GM18511 (cell line): ENCODE data around the gene CSTPP1.
"Not testable (repeated sequence)": the region's sequence is repeated elsewhere in the genome, so short reads cannot be mapped to it uniquely, and the experiment has no call there.

ENCODE experiments used
- ATAC-seq: cut with Tn5 transposase; IDR thresholded peaks from one replicate; pipeline ENCODE4 v1.9.1; 2021; ENCODE audit warnings: mild to moderate bottlenecking, moderate library complexity; ENCODE audit not compliant: unreplicated experiment

CSTPP1 gene

DNA sequence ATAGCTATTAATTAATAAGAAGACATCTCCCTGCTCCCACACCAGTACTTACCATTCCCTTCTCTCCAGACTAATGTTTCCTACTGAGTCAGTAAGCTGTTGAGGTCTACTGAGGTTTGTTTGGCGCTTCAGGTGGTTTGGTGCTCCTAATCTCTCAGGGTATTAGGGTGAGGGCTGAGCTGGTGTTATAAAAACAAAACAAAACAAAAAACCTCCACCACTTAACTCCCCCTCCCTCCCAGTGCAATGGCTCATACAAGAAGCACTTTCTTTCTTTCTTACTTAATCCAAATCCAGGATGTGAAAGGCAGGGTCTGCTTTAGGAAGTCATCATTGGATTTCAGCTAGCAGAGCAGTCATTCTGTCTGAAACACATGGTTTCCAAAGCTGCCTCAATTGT is 15.3 kb downstream of the CSTPP1 start:
- ATAC-seq, result no peak

DNA sequence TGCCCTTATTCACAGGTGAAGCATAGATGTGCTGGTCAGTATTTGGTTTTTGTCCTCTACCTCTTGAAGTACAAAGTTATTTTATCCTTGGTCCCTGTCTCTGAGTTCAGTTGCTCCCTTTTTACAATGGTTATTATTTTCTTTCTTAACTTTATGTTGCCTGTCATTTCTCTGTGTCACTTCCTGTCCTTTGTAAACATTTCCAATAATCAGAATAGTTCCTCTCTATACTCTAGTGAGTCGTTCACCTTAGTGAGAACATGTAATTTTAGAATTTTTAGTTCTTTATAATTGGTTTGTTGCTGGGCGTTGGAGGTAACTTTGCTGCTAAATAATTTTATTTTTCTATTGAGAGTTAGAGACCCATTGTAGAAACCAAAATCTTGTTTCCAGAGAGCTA is 16.0 kb downstream of the CSTPP1 start:
- no peak for ATAC-seq

DNA sequence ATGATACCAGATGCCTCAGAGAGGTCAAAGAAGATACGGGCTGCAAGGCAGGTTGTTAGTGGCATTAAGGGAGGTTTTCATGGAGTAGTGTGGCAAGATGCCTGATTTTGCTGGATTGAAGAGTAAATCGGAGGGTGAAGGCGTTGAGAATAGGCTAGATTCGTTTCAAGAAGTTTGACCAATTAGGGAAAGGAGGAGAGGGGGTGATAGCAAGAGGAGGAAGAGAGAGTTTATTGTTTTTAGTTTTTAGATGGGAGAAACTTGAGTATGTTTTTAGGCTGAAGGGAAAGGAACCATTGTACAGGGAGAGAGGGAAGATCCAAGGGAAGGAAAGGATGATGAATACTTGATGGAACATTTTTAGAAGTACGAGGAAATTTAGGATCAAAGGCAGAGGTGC is 16.5 kb downstream of the CSTPP1 start:
- no peak for ATAC-seq

DNA sequence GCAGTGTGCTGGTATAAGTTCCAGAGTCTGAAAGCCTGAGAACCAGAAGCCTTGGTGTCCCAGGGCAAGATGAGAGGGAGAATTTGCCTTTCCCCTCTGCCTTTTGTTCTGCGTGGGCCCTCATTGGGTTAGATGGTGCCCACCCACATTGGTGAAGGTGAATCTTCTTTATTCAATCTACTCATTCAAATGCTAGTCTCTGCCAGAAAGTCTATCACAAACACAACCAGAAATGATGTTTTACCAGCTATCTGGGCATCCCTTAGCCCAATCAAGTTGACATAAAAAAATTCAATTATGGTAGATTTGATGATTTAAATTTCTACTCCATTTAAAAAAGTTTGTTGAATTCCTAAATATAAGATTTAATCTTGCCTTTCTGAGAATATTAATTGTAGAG is 22.2 kb downstream of the CSTPP1 start:
- ATAC-seq, result no peak

DNA sequence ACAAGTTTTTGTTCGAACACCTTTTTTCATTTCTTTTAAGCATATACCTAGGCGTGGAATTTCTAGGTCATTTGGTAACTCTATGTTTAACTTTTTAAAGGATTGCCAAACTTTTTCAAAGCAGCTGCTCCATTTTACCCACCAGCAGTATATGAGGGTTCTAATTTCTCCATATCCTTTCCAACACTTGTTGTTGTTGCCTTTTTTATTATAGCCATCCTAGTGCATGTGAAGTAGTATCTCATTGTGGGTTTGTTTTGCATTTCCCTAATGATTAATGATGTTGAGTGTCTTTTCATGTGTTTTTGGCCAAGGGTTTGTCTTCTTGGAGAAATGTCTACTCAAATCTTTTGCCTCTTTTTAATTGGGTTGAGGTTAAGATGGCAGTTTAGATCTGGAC is 24.5 kb downstream of the CSTPP1 start:
- no peak for ATAC-seq

DNA sequence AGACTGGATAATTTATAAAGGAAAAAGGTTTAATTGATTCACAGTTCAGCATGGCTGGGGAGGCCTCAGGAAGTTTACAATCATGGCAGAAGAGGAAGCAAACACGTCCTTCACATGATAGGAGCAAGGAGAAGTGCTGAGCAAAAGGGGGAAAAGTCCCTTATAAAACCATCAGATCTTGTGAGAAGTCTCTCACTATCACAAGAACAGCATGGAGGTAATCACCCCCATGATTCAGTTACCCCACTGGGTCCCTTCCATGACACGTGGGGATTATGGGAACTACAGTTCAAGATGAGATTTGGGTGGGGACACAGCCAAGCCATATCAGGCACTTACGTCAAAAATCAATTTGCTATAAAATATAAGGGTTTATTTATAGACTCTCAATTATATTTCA is 25.3 kb downstream of the CSTPP1 start:
- ATAC-seq, result not testable (repeated sequence)

DNA sequence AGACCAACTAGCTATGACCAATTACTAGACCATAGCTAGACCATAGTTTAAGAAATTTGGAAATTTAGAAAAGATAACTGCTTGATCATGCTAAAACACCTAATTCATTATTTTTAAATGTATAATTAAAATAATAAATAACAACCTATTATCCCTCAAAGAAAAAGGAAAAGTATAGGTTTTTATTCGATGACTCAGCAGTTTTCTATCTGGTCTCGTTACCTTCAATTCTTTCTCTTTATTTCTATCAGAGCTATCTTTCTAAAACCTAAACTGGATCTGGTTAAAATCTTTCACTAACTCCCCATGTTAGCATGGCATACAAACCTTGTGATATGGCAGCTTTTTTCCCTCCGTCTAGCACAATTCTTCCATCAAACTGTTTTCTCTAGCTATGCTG is 27.3 kb downstream of the CSTPP1 start:
- no peak for ATAC-seq

DNA sequence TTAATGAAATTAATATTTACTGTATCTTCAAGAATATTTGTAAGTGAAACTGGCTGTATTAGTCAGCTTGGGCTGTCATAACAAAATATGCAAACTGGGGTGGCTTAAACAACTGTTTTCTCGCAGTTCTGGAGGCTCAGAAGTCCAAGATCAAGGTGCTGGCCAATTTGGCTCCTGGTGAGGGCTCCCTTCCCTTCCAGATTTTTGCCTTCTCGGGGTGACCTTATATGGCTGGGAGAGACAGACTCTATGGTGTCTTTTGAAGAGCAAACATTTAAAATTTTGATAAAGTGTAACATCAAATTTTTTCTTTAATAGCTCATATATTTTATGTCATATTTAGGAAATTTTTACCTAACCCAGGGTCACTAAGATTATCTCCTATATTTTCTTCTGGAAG is 30.2 kb downstream of the CSTPP1 start:
- no peak for ATAC-seq

DNA sequence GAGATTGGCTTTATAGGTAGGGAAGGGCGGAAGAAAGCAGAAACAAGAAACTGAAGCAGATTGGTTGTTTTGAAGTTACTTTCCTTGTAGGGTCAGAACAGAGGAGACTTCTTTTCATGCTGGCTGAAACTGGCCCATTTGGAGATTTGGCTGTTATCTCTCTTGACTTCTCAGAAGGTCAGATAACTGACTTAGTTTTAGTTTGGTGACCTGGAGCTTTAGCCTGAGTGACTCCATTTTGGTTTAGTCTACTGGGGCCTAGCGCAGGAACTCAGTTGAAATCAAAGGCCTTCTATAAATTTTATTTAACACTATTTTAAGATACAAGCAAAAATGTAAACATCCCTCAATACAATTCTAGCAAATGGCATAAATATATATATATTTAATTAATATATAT is 31.4 kb downstream of the CSTPP1 start:
- no peak for ATAC-seq

DNA sequence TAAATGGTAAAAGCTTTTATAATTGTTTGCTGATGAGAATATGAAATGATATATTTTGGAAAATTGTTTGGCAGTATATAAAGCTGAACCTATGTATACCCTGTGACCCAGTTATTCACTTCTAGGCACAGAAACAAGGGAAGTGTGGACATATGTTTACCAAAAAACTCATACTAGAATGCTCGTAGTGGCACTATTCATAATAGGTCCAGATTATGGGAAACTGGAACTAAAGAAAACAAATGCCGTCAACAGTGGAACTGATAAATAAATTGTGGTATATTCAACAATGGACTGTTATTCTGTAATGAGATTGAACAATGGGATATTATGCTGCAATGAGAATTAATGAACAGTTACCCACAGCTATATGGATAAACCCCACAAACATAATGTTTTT is 32.8 kb downstream of the CSTPP1 start:
- no peak for ATAC-seq

DNA sequence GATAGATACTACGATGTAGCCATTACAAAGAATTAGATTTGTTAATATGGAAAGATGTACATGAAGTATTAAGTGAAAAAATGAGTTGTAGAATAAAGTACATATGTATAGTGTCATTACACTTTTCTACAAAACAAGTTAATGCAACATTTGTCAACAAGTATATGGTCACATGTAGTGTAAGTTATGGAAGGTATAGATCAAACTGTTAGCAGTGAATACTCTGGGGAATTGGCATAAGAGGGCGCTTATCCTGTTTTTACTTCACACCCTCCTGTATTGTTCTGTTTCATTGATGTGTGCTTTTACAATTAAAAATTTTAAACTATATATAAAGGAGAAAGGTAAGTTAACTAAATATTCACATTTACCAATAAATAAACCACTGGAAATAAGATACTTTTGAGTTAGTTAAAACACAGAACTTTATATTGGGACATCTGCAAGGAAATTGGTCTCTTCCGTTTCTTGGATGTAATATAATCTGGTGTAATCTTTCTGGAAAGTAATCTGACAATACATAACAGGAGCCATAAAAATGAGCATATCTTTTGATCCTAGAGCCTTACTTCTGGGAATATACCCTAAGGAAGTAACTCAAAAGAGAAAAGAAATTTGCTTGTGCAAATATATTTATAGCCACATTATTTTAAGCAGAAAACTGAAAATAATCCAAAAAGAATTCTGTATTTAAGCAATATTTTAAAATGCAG is 34.5 kb downstream of the CSTPP1 start:
- ATAC-seq, result no peak

DNA sequence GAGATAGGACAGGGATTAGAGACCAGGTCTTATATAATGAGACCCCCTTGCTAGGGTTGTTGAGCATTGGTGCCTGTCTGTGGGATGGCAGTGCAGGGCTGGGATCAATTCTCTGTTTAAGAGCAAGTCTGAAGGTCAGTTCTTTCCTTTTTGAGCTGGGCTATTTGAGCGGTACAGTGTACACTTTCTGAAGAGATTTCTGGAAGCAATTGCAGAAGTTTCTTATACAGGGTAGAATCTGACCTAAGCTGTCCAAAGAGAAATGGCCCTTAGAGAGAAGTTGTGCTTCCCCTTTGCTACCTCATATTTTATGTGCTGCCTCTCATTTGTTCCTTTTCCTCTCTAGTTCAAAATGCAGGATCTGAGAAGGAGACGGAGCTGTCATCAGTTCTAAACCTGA is 35.8 kb downstream of the CSTPP1 start:
- no peak for ATAC-seq

DNA sequence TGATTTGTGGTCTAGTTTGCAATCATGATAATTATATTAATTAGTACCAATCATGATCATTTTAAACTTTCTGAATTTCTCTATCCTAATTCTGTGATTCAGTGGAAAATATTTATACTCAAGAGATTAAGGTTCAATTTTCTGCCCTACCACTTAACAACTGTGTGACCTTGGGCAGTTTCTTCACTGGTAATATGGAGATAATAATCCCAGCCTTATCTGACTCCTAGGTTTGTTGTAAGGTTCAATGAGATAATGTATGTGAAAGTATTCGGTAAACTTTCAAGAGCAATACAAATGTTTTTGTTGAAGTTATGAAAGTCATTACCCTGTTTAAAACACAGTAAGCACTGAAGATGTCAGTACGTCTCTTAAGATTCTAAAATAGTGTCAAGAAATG is 36.3 kb downstream of the CSTPP1 start:
- ATAC-seq, result no peak

DNA sequence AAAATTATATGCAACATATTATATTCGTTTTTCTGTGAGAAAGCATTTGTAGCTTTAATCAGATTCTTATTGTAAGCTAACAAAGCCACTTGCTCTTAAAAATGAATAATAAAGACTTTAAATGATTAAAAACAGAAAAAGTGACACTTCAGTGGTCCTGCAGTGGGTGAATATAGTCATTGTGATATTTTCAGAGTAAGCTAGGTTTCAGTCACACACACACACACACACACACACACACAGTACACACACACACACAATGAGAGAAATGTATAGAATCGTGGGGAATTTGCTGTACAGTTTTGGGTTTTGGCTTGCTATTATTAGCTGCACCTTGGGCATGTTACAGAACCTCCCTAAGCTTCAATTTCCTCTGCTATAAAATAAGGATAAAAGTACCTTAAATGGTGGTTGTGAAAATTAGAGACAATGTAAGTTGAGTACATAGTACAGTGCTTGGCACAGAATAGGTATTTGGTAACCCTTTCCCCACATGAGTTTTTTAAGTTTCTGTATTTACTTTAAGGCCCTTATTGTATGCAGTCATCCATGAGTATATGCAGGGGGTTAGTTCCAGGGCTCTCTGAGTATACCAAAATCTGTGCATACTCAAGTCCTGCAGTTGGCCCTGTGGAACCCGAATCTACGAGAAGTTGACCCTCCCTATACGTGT is 39.8 kb downstream of the CSTPP1 start:
- ATAC-seq, result peak; percentile 40

DNA sequence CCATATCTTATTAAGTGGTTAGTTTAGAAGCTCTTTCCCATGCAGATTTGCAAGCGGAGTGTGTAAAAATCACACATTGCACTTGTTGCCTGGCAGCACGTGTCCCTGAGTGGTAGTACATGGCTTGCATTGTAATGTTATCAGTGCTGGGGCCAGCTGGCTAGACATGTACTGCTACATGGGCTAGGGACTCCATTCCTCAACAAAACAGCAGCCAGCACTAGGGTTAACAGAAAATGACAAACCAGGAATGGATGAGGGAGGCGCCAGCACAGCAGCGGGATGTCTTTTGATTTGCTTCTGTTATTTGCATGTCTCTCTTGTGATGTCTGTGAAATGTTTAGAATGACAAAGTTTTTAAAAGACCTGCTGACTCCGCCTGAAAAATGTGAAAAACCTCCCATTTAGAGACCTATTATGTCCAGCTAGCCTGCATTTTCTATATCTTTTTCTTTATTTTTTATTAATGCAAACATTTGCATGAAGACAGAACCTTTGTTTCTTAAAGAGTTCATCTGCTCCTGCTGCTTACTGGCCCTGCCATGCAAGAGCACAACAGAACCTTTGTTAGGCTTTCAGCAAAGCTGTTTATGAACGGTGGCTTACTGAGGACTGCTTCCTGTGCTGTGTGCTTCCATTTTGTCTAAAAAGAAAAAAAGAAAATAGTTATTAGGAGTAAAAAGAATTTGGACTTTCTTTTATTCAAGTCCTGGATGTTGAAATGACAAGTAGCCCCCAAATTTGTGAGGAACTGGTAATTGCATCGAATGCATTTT is 40.7 kb downstream of the CSTPP1 start:
- ATAC-seq, result no peak

DNA sequence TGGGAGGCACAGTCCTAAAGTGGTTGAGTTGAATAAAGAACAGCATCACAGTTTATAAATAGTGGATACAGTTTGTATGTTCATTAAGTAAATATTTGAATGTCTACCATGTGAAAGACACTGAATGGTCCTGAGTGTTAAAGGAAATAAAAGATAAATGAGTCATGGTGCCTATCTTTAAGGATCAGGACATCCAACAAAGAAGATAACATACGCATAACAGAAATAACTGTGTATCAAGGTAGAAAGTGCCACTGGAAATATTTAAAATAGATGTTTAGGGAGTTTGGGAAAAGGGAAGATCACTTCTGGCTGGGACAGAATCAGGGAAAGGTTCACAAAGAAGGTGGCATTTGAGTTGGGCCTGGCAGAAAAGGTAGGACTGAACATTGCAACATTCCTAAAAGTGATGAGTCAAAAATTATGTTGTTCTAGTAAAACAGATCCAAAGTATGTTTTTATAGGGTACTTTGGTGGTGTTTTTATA is 41.5 kb downstream of the CSTPP1 start:
- ATAC-seq, result no peak

DNA sequence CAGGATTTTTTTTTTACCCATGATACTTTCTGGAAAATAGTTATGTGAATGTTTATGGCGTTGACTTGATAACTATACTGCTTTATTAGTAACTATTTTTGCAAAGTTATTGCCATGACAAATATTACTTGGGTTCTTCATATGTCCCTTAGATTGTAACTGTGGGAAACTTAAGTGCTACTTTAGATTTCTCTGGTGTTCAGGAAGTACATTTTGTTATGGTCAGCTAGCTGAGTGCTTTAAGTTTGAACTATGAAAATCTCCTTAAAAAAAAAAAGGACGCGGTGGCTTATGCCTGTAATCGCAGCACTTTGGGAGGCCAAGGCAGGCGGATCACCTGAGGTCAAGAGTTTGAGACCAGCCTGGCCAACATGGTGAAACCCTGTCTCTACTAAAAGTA is 42.8 kb downstream of the CSTPP1 start:
- no peak for ATAC-seq

DNA sequence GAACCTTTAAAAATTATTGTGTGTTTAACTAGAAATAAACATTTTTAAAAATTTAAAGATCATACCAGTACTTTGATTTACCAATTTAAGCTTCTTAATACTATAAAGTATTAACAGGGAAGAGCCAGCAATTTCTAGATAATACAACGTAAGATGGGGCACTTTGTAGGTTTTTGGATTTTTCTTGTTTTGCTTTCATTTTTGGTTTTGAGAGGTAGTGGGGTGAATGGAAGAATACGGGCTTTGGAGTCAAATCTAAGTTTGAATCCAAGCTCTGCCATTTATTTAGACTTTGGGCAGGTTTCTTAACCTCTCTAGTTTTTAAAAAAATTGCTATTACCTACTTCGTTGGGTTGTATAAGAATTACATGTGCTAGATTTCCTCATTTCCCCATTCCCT is 44.9 kb downstream of the CSTPP1 start:
- no peak for ATAC-seq

DNA sequence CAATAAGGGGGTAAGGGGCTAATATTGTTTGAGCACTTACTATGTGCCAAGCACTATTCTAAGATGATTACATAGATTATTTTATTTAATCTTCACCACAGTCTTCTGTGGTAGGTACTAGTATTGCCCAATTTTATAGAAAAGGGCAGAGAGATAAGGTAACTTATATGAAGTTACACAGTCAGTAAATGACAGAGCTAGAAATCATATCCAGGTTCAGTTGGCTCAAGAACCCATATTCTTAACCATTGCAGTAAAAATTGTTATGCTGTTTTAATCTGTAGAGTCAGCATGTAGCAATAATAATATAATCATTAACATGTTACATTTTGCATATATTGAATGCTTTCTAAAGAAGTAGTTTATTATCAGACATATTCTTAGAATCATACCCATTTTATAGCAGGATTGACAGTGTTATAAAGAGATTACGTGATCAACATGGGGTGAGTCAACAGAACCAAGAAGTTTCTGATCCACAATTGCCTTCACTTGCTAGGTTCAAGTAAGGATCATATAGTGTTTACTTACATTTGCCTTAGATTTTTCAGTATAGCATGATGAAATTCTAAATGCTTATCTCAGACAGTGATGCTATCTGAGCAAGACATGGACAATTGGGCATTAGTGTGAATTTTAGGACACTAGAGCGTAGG is 46.4 kb downstream of the CSTPP1 start:
- ATAC-seq, result no peak

DNA sequence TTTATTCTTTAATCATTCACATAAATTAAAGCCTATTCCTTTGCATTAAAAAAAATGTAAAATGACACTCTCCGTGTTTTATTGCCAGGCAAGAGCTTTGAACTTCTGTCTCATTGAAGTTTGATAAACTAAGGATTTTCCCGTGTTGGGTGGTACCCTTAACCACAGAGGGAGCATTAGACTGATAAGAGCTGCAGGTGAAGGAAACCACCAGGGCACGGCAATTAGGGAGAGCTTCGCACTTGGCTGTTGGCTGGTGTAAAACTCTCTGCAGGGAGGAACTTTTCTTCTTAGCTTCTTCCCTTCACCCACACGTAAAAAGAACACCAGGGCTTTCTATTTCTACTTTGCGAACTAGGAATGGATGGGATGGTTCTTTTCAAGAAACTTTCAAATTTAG is 47.0 kb downstream of the CSTPP1 start:
- no peak for ATAC-seq

DNA sequence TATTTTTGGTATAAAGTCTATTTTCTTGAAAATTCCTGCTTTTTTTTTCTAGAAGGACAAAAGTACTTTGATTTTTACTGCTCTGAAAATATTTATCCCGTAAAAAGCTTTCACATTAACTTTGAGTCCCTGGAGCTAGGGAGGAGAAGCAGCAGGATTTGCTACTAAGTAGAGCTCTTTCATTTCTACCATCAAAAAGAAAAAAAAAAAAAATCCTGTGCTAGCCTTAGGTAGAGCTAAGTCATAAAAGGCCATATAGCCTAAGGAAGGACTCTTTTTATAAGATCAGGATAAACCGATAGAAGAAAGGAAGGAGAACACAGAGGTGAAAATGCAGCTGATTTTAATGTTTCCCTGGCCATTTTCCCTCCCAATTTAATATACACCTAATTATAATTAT is 48.0 kb downstream of the CSTPP1 start:
- ATAC-seq, result no peak
